Gastrocnemius medialis (tissue), 4 donors: ENCODE data around the gene VAV1. TPM values are rescaled to one million over a fixed set of nuclear protein-coding genes. Genes with fewer than 3 reads are reported as not detected.
A peak's percentile ranks its signal among the peaks of the same experiment; 100 is the strongest.

Source experiments
- ATAC-seq, 2 donors: fragments of 150-250 bp; one replicate each; pipeline ENCODE4 v1.9.1; 2016
- DNase-seq, 2 donors: peaks; one replicate each; pipeline ENCODE4 v3.0.0-alpha.2; 2019
- H3K27ac ChIP-seq, 4 donors: fragments of 200-600 bp; sonication (generic); 1 replicate in 1 of 4; 2 replicates in 3 of 4; pipeline ENCODE4 v1.5.1; 2016 to 2018; ENCODE audit warnings: mild to moderate bottlenecking in 2 of 4, moderate library complexity in 1 of 4
- H3K27me3 ChIP-seq, 3 donors: fragments of 200-600 bp; sonication (generic) in 2 of 3; 1 replicate in 1 of 3; 2 replicates in 2 of 3; pipeline versions ENCODE4 v1.5.1 to v1.6.0; 2016 to 2019; ENCODE audit warnings: mild to moderate bottlenecking in 1 of 3, moderate library complexity in 1 of 3
- H3K36me3 ChIP-seq, 2 donors: fragments of 200-600 bp; sonication (generic) in 1 of 2; one replicate each; pipeline ENCODE4 v1.5.1; 2017 to 2018
- H3K4me1 ChIP-seq, 2 donors: fragments of 200-600 bp; sonication (generic) in 1 of 2; one replicate each; pipeline ENCODE4 v1.5.1; 2016 to 2017; ENCODE audit warnings: mild to moderate bottlenecking in 2 of 2
- H3K4me3 ChIP-seq, 4 donors: fragments of 200-600 bp; sonication (generic) in 3 of 4; 1 replicate in 1 of 4; 2 replicates in 3 of 4; pipeline ENCODE4 v1.5.1; 2016 to 2019; ENCODE audit warnings: mild to moderate bottlenecking in 2 of 4
- H3K9me3 ChIP-seq, 3 donors: fragments of 200-600 bp; sonication (generic) in 2 of 3; 1 replicate in 1 of 3; 2 replicates in 2 of 3; pipeline ENCODE4 v1.5.1; 2016 to 2019
- CTCF ChIP-seq, 5 experiments: fragments of 450-650 bp in 3 of 5; fragments of 200-600 bp in 2 of 5; sonication (generic) in 2 of 5; IDR thresholded peaks in 4 of 5; conservative IDR thresholded peaks in 1 of 5; 1 replicate in 4 of 5; 2 replicates in 1 of 5; pipeline ENCODE4 v1.5.1; 2016 to 2019; ENCODE audit warnings: antibody characterized with exemption in 5 of 5, mild to moderate bottlenecking in 3 of 5, moderate library complexity in 3 of 5
- POLR2A ChIP-seq, 2 donors: fragments of 450-650 bp; IDR thresholded peaks; one replicate each; pipeline ENCODE4 v1.6.1; 2017; ENCODE audit warnings: antibody characterized with exemption in 2 of 2, mild to moderate bottlenecking in 2 of 2, moderate library complexity in 2 of 2
- in situ Hi-C, 4 donors: fragments of 200-750 bp; cut with MboI; loops; one replicate each; pipeline versions ENCODE4 v1.15.0 to v1.8.0; 2017; ENCODE audit warnings: low sequenced_read_pairs in 4 of 4
- intact Hi-C: fragments of 100-400 bp; cut with DNase I; formaldehyde crosslinking; loops from one replicate; pipeline ENCODE4 v1.15.1; 2023; ENCODE audit warnings: low total_unique reads
- total RNA-seq, 4 donors: library from RNA; depleted of rRNA; stranded (reverse); fragments of >200 nt; gene quantifications; one replicate each; pipeline versions ENCODE4 v1.1.0 to v1.2.3, GENCODE V29; 2016

VAV1 gene
- total RNA-seq, 4 donors from 2014 or later = 0.63 to 1.8 (median 0.96) TPM

GRCh38 chr19:6802336-6803035 is 30.0 kb downstream of the VAV1 start:
- in situ Hi-C loops = no loop called here
- no peak for TF ChIP-seq CTCF (IDR thresholded peaks at IDR 0.05 in 4 of 5, conservative IDR thresholded peaks at IDR 0.05 in 1 of 5)
- TF ChIP-seq POLR2A (IDR thresholded peaks at IDR 0.05) = no peak
- intact Hi-C loops = no loop called here
- ATAC-seq = peak; percentile 33 to 45
- DNase-seq = peak; percentile 16 to 35
- no peaks in the 10 kb centered on the region for H3K36me3 ChIP-seq
- H3K27me3 ChIP-seq = peaks cover 0 to 11% (median 7%) of the 10 kb centered on the region in 3 donors
- no peak overlapping the region for H3K27ac ChIP-seq
- H3K4me1 ChIP-seq = no peaks in the 10 kb centered on the region
- no peaks in the 10 kb centered on the region for H3K9me3 ChIP-seq
- H3K4me3 ChIP-seq = no peak overlapping the region

- TF ChIP-seq POLR2A (IDR thresholded peaks at IDR 0.05) (no peak), CTCF (IDR thresholded peaks at IDR 0.05 in 4 of 5, conservative IDR thresholded peaks at IDR 0.05 in 1 of 5) (no peak)
- Histone ChIP-seq H3K9me3 (no peaks in the 10 kb centered on the region), H3K4me3 (no peak overlapping the region), H3K27ac (no peak overlapping the region), H3K4me1 (no peaks in the 10 kb centered on the region), H3K36me3 (no peaks in the 10 kb centered on the region), H3K27me3 (peaks cover 0 to 11% (median 7%) of the 10 kb centered on the region in 3 donors)
- DNase-seq (no peak), ATAC-seq (no peak)
- intact Hi-C loops = no loop called here
- in situ Hi-C loops = no loop called here
These were observed 30.5 kb downstream of the VAV1 start for GRCh38 chr19:6803036-6803404.

- ATAC-seq (no peak), DNase-seq (no peak)
- Histone ChIP-seq H3K27me3 (peaks cover 0 to 9% (median 7%) of the 10 kb centered on the region in 3 donors), H3K27ac (no peak overlapping the region), H3K4me1 (no peaks in the 10 kb centered on the region), H3K36me3 (no peaks in the 10 kb centered on the region), H3K9me3 (no peaks in the 10 kb centered on the region), H3K4me3 (no peak overlapping the region)
- intact Hi-C loops (no loop called here), in situ Hi-C loops (no loop called here)
- TF ChIP-seq CTCF (IDR thresholded peaks at IDR 0.05 in 4 of 5, conservative IDR thresholded peaks at IDR 0.05 in 1 of 5) = no peak
- no peak for TF ChIP-seq POLR2A (IDR thresholded peaks at IDR 0.05)
These were observed 34.0 kb downstream of the VAV1 start for GRCh38 chr19:6806488-6806887.

GRCh38 chr19:6807291-6807690 is 34.8 kb downstream of the VAV1 start:
- no peak for TF ChIP-seq CTCF (IDR thresholded peaks at IDR 0.05 in 4 of 5, conservative IDR thresholded peaks at IDR 0.05 in 1 of 5)
- TF ChIP-seq POLR2A (IDR thresholded peaks at IDR 0.05) = no peak
- no peaks in the 10 kb centered on the region for H3K4me1 ChIP-seq
- H3K9me3 ChIP-seq = no peaks in the 10 kb centered on the region
- intact Hi-C loops = no loop called here
- no peaks in the 10 kb centered on the region for H3K36me3 ChIP-seq
- no peak overlapping the region for H3K27ac ChIP-seq
- DNase-seq (no peak), ATAC-seq (no peak)
- H3K27me3 ChIP-seq = peaks cover 0 to 7% (median 7%) of the 10 kb centered on the region in 3 donors
- in situ Hi-C loops = no loop called here
- no peak overlapping the region for H3K4me3 ChIP-seq

DNA sequence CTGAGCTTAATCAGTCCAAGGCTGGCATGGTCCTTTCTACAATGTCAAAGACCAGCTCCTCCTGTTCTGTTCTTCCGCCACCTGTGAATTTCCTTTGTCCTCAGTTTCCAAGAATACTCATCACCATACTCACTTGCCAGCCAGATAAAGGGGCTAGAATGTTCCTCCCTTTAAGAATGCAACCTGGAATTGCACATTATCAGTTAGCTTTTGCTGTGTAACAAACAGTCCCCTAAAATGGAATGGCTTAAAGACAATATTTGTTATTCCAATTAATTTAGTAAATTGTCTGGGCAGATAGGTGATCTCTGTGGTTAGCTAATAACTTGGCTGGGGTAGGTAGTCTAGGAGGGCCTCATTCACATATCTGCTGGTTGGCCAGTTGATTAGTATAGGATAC is 36.0 kb downstream of the VAV1 start:
- Histone ChIP-seq H3K27me3 (no peaks in the 10 kb centered on the region), H3K27ac (no peak overlapping the region), H3K9me3 (no peaks in the 10 kb centered on the region), H3K4me3 (no peak overlapping the region), H3K36me3 (no peaks in the 10 kb centered on the region), H3K4me1 (no peaks in the 10 kb centered on the region)
- no peak for TF ChIP-seq POLR2A (IDR thresholded peaks at IDR 0.05)
- no peak for TF ChIP-seq CTCF (IDR thresholded peaks at IDR 0.05 in 4 of 5, conservative IDR thresholded peaks at IDR 0.05 in 1 of 5)
- DNase-seq (no peak), ATAC-seq (no peak)
- in situ Hi-C loops = no loop called here
- intact Hi-C loops = no loop called here
